GM04504 (cell line): ENCODE results near the gene SAT1.
"Not testable (repeated sequence)": the region's sequence is repeated elsewhere in the genome, so short reads cannot be mapped to it uniquely, and the experiment has no call there.

Experiments used
- DNase-seq: peaks from one replicate; pipeline ENCODE4 v3.0.0-alpha.2; 2012; ENCODE audit warnings: low read depth

SAT1 gene

GRCh38 chrX:23782863-23783588 is at the start of gene SAT1:
Gene SAT1 (plus strand): TSS chrX:23783173. CDS start chrX:23783352, 179 bp downstream.
- DNase-seq = peak; percentile 83

GRCh38 chrX:23736030-23736429 is 46.9 kb upstream of the SAT1 start:
- no peak for DNase-seq

GRCh38 chrX:23737413-23737812 is 45.6 kb upstream of the SAT1 start:
- no peak for DNase-seq

GRCh38 chrX:23742174-23742696 is 40.7 kb upstream of the SAT1 start:
- peak; percentile 36 for DNase-seq

- DNase-seq = peak; percentile 85
These were observed 40.0 kb upstream of the SAT1 start, which contains the start of gene ACOT9 for GRCh38 chrX:23742697-23743622. Gene ACOT9 (minus strand): TSS chrX:23743276. CDS start chrX:23743144, 132 bp downstream.

- DNase-seq = not testable (repeated sequence)
These were observed 39.4 kb upstream of the SAT1 start for GRCh38 chrX:23743623-23743971.

- no peak for DNase-seq
These were observed 37.2 kb upstream of the SAT1 start for GRCh38 chrX:23745786-23746185.

GRCh38 chrX:23749129-23749528 is 33.8 kb upstream of the SAT1 start:
- no peak for DNase-seq

- no peak for DNase-seq
These were observed 33.4 kb upstream of the SAT1 start for GRCh38 chrX:23749576-23749975.

- peak; percentile 55 for DNase-seq
These were observed 30.1 kb upstream of the SAT1 start for GRCh38 chrX:23752740-23753415.

GRCh38 chrX:23754664-23755063 is 28.3 kb upstream of the SAT1 start:
- DNase-seq = no peak

- no peak for DNase-seq
These were observed 26.8 kb upstream of the SAT1 start for GRCh38 chrX:23756165-23756564.

- no peak for DNase-seq
These were observed 23.2 kb upstream of the SAT1 start for GRCh38 chrX:23759821-23760220.

- DNase-seq = no peak
These were observed 18.6 kb upstream of the SAT1 start for GRCh38 chrX:23764188-23764984.

GRCh38 chrX:23765449-23765848 is 17.5 kb upstream of the SAT1 start:
- DNase-seq = no peak

GRCh38 chrX:23765868-23766267 is 17.1 kb upstream of the SAT1 start:
- no peak for DNase-seq

GRCh38 chrX:23766650-23767551 is 16.1 kb upstream of the SAT1 start:
- DNase-seq = no peak

GRCh38 chrX:23770142-23770541 is 12.8 kb upstream of the SAT1 start:
- DNase-seq = no peak

GRCh38 chrX:23771086-23771485 is 11.9 kb upstream of the SAT1 start:
- DNase-seq = not testable (repeated sequence)

GRCh38 chrX:23773601-23774175 is 9.3 kb upstream of the SAT1 start:
- DNase-seq = no peak
